ENCODE results near the gene ASB3.
"Not testable (repeated sequence)": the region's sequence is repeated elsewhere in the genome, so short reads cannot be mapped to it uniquely, and the experiment has no call there.

The ASB3 gene

DNA sequence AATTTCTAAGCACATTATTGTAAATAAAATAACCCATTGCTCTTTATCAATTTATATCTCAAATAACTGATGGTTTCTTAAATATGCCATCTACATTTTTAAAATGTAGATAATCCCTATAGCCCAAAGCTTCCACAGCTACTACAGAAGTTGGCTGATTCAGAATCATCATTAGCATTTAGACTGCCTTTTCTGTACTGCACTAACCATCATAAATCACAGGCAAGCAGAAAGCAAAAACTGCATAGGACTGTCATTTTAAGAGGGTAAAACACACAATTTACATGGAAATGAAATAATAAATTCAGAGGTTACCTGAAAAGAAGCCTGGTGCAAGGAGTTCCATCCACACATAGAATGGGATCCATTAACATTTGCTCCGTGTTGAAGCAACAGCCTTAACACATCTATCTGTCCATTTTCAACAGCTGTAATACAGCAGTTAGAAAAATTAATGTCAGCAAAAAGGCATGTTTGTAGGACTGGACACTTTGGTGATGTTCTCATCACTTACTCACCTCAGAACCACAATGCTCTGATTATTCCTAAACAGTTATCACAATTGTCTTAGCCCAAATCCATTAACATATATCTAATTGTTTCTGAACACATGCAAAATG lies 57.5 kb downstream of the ASB3 start:
- no peak for DNase-seq

DNA sequence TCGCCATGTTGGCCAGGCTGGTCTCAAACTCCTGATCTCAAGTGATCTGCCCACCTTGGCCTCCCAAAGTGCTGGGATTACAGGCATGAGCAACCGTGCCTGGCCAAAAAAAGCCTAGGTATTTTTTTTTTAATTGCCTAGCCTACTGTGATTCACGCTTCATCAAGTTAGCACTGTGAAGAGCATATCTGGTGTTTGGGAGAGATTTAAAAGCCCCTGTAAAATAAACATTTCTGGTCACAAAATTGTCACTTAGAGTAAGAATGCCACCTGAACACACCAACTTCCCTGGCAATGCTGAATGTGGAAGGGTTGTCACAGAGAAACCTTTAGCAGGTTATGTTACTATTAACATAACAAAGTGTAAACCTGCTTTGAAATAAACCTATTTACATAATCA lies 58.8 kb downstream of the ASB3 start:
- DNase-seq, result no peak

DNA sequence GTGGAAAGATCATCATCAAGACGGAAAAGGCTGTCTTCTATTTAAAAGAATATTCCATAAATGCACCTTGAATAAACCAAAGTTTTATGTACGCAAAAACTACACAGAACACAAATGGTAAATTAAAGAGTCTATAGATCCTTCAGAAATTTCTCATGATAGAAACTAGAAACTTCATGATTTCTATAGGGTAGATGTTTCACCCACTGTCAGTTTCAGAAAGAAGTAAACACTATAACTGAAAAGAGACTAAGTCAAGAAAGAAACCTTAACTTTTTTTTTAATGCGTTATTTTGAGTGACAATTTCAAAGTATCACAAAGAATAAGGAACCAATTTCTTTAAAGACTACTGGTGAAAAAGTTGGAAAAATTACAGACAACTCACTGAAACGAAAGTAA lies 61.1 kb downstream of the ASB3 start:
- DNase-seq, result no peak

DNA sequence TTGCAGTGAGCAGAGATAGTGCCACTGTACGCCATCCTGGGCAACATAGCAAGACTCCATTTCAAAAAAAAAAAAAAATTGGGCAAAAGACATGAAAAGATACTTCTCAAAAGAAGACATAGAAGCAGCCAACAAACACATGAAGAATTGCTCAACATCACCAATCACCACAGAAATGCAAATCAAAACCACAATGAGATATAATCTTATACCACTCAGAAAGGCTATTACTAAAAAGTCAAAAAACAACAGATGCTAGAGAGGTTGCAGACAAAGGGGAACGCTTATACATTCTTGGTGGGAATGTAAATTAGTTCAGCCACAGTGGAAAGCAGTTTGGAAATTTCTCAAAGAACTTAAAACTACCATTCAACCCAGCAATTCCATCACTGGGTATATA lies 62.2 kb downstream of the ASB3 start:
- no peak for DNase-seq

DNA sequence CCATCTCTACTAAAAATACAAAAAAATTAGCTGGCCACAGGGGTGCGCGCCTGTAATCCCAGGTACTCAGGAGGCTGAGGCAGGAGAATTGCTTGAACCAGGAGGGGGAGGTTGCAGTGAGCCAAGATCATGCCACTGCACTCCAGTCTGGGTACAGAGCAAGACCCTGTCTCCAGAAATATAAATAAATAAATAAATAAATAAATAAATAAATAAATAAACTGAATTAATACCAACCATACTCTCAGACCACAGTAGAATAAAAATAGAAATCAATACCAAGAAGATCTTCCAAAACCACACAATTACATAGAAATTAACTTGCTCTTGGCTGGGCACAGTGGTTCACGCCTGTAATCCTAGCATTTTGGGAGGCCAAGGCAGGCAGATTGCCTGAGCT lies 65.8 kb downstream of the ASB3 start:
- not testable (repeated sequence) for DNase-seq

DNA sequence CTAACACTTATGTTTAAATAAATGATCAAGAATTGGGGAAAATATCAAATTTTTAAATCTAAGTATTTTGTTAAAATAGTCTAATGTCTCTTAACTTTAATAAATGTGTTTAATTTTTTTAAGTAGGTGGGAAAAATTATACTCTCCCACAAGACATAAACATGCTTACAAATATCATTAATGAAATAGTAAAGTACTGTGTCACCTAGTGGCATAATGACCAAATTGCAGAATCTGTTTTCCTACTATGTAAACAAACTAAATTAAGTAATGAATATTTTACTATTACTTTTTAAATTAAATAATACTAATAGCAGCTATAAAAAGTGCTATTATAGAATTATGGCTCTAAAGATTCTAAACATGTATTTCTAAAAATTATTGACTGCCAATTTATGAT lies 71.2 kb downstream of the ASB3 start:
- no peak for DNase-seq

DNA sequence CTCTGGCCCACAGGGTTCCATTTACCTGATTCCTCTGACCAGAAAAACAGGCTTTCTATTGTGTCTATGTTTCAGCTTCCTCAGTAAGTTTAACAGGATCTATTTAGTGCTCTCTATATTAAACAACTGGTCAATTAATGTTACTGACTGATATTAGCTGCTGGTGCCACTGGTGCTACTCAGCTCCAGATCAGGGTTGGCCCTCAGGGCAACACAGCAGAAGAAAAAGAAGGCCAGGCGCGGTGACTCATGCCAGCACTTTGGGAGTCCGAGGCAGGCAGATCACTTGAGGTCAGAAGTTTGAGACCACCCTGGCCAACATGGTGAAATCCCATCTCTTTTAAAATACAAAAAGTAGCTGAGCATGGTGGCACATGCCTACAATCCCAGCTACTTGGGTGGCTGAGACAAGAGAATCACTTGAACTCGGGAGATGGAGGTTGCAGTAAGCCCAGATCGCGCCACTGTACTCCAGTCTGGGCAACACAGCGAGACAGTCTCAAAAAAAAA lies 75.4 kb downstream of the ASB3 start:
- no peak for DNase-seq

DNA sequence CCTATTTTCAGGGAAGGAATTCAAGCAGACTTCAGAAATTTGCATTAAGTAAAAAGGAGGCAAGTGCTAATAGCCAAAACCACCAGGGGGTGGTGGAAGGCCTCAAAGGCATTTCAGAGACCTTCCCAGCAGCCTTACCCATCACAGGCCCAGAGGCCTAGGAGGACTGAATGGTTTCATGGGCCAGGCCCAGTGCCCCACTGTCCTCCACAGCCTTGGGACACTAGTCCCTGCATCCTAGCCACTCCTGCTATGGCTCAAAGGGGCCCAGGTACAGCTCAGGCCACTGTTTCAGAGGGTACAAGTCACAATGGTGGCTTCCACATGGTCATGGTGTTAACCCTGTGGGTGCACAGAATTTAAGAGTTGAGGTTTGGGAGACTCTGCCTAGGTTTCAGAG lies 77.8 kb downstream of the ASB3 start:
- no peak for DNase-seq

DNA sequence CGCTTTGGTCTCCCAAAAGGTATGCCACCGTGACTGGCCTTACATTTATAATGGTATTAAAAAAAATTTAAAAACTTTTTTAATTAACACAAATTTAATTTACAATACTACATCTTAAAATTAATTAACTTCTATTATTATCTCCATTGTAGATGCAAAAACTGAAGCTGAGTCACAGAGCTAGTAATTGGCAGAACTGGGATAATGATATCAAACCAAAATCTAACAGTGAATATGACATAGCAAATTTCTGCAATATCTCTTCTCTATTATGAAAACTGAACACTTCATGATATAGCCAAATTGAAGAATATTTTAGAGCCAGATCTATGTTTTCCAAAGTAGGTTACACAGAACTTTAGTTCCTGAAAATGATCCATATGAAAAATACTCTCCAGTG lies 85.5 kb downstream of the ASB3 start:
- DNase-seq, result no peak

DNA sequence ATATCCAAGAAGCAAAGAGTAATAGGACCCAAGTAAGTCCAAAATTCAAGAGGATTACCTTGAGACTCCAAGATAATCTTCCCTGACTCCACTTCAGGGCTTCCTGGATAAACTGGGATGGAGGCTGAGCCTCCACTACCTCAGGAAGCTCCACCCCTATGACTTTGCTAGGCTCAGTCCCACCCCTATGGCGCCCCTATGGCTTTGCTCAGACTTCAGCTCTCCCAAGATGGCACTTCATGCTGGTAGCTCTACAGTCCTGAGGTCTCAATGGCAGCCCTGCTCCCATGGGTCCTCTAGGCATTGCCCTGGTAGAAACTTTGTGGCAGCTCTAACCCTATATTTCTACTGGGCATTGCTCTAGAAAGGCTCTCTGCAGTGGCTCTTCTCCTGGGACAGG lies 89.1 kb downstream of the ASB3 start:
- no peak for DNase-seq

DNA sequence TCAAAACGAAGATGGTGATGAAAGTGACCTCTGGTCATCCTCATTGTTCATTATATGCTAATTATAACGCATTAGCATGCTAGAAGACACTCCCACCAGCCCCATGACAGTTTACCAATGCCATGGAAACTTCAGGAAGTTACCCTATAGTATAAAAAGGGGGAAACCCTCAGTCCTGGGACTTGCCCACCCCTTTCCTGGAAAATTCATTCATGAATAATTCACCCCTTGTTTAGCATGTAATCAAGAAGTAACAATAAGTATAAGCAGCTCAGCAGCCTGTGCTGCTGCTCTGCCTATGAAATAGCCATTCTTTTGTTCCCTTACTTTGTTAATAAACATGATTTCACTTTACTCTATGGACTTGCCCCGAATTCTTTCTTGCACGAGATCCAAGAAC lies 89.7 kb downstream of the ASB3 start:
- DNase-seq, result no peak

DNA sequence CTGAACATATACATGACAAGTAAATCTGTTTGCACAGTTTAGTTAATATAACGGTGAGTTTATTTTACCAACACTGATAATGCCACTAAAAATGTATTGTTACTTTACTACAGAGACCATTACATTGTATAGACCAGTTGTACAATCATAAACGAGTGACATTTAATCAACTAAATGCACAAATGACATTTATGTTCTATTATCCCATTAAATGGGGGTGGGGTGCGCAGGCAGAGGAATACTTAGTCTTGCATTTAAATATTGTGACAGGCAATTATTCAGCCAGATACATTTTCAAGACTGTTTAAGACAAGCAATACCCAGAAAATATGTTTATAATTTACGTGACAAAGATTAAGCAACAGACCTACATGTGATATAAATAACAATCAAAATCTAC lies 91.2 kb downstream of the ASB3 start:
- no peak for DNase-seq

DNA sequence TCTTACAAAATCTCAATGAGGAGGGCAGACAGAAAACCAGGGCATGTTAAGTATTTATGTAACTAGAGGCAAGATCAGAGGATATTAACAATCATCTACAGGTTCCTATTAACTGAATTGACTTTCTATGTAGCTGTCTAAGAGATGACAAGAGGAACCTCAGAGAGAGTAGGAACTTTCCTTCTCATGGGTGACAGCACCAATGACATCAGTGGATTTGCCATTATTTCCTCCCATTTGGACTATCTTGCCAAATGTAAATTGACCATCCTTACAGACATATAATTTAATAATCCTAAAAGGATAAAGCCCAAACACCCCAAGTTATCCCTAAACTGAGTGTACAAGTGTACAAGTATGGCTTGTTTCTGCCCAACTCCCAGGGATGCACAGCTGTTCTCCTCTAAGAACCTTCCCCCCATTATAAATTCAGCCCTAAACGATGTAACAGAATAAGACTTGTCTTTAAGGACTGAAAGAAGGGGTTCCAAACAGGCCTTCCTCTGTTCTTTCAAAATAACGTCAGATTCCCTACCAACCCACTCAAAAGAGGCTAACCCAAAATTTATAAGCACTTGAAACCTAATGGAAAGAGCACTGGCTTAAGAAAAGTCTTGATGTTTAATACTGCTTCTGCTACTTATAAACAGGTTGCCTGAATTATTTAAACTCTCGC lies 92.5 kb downstream of the ASB3 start:
- no peak for DNase-seq

DNA sequence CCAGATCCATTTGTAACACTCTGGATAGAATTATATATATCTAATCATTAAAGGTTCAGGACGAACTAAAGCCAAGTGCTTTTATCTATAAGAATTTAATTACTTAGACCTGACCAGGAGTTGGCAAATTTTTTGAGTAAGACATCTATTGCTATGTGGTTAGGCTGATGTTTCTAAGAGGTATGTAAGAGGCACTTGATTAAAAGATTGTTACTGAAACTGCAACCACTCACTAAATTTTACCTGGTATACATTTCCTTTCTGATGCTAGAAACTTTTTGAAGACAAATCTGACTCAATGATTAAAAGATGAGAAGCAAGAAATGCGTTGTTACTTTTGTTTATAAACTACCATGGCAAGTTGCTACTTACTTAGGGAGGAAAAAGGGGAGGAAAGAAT lies 95.9 kb downstream of the ASB3 start:
- no peak for DNase-seq

DNA sequence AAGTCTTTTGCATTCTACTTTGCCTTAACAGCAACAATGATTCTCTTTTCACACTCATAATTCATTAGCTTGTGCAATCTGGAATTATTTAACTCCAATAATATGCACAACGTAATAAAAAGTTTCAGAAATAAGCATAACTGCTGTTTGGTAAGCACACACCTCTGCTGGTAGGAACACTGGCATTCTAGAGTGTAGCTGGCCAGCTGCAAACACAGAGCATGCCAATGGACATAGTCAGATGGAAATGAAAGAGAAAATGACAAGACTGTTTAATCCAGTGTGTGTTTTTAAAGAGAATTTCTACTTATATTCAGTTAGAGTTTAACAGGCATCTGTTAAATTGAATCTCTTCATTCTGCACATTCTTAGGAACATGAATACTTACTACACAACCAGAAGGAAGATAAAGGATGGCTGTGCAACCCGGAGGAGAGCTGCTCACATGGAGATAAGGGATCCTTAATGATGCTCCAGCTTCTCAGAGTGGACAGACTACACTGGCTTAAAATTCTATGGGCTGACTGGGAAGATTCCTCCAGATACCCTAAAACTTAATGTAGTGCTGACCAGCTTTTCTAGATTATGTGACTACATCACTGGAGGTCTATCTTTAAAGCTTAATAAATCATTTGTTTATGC lies 113.8 kb downstream of the ASB3 start:
- no peak for DNase-seq

DNA sequence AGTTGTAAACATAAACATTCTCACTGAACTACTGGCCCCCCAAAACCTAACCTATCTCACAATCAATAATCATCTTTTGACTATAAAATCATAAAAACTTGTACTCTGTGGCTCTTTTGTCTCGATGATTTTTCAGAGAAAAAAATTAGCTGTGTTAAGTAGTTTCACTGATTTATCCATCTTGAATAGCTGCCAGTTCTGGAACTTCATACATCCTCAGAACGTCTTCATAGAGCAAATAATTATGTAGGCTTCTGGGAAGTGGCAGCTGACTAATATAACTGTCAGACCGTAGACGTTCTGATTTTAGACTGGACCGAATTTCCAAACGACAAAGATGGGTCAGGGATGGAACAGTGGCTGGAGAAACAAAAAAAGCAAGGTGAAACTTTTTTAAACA lies 116.4 kb downstream of the ASB3 start:
- no peak for DNase-seq

DNA sequence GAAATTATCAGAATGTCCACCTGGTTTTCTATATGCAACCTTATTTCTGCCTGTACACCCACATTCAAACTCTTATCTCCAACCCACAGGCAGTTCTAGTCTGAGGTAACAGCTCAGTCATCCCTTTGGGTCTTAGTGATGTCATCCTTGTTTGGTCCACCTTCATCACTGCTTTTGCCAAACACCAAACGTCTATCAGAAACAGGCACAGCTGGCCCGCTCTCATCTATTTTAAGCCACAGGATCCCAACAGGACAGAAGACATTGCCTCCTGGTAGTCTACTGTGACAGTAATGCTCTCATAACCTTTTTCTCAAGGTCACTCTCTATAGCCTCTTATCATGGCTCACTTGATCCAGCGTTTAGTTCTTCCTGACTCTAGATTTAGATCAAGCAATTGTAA lies 118.1 kb downstream of the ASB3 start:
- no peak for DNase-seq

DNA sequence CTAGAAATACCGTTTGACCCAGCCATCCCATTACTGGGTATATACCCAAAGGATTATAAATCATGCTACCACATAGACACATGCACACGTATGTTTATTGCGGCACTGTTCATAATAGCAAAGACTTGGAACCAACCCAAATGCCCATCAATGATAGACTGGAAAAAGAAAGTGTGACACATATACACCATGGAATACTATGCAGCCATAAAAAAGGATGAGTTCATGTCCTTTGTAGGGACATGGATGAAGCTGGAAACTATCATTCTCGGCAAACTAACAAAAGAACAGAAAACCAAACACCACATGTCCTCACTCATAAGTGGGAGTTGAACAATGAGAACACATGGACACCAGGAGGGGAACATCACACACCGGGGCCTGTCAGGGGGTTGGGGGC lies 119.6 kb downstream of the ASB3 start:
- not testable (repeated sequence) for DNase-seq

DNA sequence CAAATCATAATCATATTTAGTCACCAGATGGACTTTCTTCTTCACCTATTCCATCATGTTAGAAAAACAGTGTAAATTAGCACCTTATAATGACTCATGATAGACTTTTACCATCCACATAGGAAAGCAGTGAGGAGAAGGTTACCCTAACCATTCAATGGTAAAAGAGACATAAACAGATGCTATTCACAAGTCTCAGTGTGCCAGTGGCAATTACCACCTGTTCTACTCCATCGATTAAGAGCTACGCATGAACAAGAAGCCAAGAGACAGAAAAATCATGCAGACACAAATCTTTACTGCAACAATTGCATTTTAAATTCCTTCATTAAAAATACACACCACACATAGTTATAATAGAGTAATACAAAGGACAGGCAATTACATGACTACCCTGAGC lies 125.9 kb downstream of the ASB3 start:
- no peak for DNase-seq

DNA sequence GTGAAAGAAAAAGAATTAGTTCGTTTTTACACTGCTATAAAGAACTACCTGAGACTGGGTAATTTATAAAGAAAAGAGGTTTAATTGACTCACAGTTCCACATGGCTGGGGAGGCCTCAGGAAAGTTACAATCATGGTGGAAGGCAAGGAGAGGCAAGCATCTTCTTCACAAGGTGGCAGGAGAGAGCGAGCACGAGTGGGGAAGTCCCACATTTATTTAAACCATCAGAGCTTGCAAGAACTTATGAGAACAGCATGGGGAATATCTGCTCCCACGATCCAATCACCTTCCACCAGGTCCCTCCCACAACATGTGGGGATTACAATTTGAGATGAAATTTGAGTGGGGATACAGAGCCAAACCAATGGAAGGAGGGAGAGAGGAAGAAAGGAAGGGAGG lies 128.3 kb downstream of the ASB3 start:
- not testable (repeated sequence) for DNase-seq

DNA sequence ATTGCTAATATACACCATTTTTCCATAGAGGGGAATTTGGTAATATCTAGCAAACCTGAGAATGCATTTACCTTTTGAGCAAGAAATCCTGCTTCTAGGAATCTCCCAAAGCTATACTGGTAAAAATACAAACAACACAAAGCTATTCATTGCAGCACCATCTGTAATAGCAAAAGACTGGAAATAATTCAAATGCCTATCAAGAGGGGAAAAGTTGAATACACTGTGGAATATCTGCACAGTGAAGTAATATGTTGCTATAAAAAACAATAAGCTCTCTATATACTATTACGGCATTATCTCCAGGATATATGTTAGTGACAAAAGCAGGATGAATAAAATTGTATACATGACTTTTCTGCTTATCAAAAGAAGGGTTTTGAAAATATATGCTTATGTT lies 131.5 kb downstream of the ASB3 start:
- DNase-seq, result no peak

DNA sequence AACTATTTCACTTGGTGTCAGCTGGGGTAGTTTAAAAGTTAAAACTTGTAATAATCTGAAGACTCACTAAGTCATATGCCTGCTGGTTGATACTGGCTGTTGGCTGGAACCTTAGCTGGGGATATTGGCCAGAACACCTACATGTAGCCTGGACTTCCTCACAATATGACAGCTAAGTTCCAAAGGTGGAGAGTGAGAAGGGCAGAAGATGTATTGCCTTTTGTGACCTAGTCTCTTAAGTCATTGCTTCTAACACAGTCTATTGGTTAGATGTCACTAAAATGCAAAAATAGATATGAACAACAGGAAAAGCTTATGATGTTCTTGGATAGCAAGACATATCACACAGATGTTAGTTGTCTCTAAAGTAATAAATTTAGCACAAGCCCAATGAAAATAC lies 132.4 kb downstream of the ASB3 start:
- DNase-seq, result no peak

DNA sequence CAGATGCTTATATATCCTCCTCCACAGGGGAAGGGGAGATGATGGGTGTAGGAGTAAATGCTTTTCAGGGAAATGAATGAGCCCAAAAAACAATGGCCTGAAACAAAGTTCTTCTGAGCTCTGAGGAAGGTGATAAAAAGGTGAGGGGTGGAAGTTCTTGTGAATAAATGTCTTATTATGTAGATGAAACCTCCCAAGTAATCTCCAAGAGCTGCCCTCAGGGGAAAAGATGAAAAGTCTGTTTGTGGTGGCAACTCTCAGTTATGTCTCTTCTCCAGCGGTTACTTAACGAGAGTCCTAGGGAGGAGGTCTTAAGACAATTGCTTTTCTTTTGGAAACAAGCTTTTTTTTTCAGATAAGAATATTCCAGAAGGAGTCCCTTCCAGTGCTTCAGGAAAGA lies 134.6 kb downstream of the ASB3 start:
- DNase-seq, result no peak

DNA sequence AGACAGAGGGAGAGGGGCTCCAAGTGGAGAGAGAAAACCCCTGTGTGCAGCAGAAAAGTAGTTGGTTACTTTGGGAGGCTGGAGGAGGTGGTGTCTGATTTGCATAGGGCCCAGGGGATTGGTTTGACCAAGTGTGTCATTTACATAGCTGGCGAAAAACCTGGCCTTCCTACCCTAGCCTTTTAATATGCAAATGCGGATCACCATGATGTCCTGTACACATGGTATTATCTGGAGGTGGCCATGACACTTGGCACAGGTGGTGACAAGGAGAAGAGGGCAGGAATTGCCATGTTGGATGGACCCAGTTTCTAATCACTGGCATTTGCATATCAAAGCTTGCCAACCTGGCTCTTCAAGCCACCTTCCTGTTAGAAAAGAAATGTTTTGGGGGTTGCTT lies 140.0 kb downstream of the ASB3 start:
- DNase-seq, result no peak

DNA sequence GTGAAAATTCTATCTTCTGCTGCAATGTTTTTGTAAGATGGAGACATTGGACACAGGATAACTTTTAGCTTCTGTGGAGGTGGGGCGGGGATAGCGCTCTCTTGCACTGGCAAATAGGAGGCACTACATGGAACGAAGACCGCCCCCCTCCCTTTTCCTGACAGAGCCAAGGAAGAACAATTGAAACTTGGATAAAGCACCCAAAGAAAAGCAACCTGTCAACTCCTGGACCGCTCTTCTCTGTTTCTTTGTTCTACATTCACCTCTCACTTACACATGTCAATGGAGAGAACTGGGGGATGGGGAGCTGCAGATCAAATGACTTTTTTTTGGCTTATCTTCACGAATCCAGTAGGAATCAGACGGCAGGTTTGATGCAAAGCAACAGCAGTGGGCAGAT lies 145.5 kb downstream of the ASB3 start:
- no peak for DNase-seq

Data from NCI-H1436 treated with DMSO at 0.1 percent for 48 hours (cell line).